GM19099 (cell line): Measurements from ENCODE around the gene TMEM212.

Experiments
- POLR2A ChIP-seq: IDR thresholded peaks from 3 replicates; pipeline ENCODE4 v1.6.1; 2011; ENCODE audit warnings: low read depth; ENCODE audit not compliant: insufficient read length; ENCODE audit errors: extremely low read depth

The TMEM212 gene

DNA sequence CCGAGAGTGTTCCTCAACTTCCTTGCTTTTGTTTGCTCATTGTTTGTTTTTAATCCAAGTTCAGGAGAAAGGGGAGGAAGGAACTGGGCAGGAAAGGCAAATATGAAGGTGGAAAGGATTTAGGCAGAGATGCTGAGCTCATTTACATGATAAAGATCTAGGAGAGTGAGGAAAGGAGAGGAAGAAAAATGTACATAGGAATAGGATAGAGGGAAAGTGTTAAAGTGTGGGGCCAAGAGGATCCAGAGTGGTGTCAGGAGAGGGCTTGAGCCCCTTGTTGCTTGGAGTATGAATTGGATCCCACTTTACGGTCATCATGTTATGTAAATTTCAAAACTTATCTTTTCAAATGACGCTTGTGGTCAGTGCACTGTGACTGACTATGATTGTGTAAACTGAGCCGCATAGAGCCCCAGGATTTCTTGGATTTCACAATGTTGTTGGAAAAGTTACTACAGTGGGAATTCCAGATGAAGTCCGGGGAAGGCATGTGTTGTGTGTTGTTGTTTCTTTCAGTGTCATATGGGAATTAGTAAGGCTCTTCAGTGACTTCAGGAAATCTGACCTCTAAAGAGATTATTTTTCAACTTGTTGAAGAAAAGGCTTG is 17.8 kb upstream of the TMEM212 start:
- no peak for TF ChIP-seq POLR2A

DNA sequence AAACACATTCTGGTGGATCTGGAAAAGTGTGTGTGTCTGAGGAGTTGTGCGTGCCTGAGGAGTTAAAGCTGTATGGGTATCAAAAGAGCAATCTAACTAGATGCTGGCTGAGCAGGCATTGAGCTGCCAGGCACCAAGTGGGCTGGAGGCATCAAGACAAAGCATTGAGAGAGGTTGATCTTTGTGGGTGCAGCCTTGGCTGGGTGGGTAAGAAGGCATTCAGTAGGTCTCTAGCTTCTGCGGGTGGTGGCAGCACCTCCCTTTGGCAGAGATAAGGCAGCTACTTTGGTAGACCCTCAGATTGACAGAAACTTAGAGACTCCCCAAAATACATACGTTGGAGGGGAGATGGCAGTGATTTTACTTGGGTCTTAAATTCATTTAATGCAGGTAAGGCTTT is 15.8 kb upstream of the TMEM212 start:
- TF ChIP-seq POLR2A: no peak

DNA sequence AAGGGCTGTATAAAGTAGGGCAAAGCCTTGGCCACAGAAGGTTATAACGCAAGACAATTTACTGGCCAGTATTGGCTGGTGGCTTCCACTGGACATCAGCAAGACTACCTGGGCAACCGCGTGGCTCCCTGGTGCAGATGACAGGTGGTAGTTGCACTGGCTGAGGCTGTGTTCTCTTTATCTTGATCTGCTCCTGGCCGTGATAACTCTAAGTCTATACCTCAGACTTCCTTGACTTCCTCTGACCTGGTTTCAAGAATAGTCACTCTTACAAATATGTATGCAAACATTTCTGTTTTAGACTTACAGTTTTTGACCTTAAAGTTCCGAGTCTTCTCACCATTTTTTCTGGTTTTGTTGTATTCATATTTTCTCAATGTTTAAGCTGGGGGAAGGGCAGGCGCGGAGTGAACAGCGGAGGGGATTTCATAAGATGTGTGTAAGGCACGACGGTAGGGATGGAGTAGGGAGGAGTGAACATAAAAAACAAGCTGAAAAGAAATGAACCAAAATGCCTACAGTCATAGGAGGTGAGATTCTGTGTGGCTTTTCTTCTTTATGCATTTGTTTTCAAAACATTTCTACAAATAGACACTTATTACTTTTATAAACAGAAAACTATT is 15.2 kb upstream of the TMEM212 start:
- TF ChIP-seq POLR2A: no peak

DNA sequence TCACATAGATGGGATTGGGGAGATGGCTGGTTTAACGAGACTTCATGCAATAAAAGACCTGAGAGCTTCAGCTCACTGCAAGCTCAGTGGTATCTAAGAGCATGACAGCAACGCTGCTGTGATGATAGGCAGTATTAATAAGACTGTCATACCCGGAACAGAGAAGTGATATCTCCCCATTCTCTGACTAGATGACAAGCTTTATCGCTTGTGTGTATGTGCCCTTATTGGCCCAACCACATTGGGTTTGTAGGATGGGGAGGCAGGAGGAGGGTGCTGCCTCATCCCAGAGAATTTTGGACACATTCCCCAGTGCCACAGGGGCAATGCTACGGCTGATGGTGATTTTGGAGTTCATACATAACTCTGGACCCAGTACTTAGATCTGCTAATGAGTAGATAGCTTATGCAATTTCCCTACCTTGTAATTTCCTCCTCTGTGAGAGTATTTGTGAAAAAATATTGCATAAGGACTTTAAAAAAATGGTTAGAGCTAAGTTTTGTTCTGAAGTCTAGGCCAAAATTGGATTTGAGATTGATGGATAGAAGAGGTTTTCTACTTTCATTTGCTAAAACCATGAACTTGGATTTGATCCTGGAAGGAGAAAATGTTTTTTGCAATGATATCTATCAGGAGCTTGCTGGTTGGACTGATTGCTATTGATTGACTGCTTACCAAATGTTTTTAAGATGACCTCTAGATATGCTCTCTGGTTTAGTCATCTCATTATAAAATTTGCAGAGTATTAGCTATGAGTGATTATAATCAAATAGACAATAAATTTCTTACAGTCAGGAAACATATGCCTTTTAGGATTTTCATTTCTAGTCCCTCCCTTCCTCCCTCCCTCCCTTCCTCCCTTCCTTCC is 14.0 kb upstream of the TMEM212 start:
- no peak for TF ChIP-seq POLR2A

DNA sequence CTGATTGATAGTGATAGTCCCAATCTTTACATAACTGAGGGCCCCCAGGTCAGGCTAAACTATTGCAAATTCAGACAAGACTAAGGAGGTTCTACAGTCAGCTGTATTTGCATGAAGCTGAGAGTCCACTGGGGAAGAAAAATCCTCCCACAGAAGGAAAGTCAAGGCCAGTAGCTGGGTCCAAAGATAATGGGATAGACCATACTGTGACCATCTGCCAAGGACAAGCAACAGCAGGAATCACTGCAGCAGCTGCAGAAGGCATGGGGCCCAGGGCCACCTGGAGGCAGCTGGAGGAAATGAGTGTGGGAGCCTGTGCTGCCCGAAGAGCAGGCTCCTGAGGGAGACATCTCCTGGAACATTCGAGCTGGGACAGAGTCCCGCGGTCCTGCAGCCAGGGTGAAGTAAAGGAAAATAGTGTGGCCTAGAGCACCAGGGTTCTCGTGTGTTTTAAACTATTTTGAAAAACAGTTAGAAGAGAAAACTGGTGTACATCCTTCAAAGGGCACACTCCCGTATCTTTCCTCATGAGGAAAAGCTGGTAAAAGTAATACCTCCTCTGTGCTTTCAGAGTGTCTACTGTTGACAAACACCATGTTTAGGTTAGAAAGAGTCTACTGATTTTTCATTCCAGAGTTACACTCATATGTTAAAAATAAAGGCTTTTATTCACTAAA is 13.2 kb upstream of the TMEM212 start:
- TF ChIP-seq POLR2A: no peak

DNA sequence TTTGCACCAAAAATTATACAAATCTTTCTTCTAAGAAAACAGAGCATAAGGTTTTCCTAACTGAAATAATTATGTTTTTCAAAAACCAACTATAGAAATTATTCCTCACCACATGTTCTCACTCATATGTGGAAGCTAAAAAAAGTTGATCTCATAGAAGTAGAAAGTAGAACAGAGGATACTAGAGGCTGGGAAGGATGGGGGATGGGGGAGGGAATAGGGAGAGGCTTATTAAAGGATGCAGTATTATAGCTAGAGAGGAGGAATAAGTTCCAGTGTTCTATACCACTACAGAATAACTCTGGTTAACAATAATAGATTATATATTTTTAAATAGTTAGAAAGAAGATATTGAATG is 12.7 kb upstream of the TMEM212 start:
- no peak for TF ChIP-seq POLR2A

DNA sequence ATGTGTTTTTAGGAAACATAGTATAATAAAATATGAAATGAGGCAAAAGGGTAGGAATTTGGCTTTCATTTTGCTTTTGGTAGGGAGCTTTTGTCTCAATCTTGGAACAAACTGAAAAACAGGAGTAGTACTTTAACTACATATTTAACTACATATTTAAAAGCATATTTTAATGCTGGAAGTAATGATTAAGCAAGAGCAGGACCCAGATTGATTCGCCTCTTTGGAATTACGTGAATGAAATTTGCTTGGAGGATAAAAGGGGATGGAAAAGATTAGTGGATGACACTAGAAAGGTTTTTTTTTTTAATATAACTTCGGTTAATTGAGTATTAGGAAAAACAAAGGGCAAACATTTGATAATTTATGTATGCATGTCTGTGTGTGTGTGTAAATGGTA is 11.2 kb upstream of the TMEM212 start:
- TF ChIP-seq POLR2A: no peak

DNA sequence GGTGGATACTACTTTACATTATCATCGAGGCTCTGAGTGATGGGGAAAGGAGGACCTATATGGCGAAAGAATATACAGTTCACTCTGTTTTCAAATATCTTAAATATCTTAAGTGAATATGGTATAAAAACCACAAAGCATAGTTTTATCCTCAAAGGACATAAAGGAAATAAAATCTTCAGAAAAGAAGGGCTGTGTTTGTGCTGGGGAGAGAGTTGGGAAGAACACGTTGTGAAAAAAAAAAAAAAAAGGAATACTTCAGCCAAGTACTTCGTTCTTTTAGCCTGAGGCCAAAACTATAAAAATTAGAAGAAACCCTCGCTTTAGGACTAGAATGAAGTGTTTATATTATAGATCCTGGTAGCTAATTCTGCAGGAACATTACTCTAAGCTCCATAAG is 10.2 kb upstream of the TMEM212 start:
- TF ChIP-seq POLR2A: no peak

DNA sequence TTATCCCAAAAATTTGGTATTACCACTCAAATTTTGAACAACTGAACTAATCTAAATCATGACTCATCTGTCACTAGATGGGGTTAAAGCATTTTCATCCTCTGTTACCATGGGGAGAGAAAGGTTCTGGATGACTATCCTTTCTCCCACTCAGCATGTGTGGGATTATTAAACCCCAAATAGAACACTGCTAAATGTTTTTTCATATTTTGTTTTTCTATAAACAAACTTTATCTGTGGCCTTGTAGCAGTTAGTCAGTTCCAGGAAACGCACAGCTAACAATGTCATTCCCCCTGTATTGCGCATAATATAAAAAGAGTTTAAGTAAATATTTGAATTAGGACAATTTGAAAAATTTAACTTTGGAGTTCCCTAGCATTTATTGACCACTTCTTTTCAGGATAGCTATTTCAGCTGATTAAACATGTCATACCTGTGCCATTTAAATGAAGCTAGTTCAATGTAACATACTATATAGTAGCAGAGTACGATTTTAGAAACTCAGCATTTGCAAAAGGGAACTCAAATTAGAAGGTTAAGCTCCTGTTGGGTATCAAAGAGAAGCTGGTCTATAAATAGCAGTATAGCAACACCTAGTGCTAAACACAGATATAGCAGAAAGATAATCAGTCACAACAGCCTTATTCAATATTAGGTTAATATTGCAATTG is 9.2 kb upstream of the TMEM212 start:
- TF ChIP-seq POLR2A: no peak

DNA sequence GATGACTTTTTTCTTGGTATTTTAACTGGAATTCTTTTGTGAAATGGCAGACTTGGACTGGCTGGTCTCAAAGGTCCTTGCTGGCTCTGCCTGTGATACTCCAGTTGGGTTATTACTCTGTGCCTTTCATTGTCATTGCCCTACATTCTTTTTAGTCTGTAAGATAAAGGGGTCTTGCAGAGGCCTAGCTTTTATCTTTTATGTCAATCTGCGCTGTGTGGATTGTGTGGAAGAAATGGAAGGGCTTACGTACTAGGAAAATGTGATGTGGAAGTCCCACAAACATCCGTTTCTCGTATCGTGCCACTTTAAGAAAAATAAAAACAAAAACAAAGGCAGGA is 8.7 kb upstream of the TMEM212 start:
- TF ChIP-seq POLR2A: no peak

DNA sequence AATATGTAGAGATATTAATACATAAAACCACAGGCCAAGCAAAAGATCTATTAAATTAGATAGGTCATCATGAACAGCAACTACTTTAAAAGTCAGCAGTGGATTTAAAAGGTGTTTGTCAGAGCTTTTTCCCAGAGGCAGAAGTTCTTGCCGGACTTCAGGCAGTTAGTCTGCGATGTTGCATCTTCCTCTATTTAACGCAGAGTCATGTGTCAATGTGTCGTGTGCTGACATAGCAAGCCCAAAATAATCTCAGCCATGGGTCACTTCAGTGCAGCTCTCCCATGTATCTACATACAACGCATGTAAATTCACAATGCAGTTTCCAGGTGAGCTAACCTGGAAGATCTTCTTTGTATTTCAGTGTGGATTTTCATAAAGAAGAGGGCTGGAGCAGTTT is 8.0 kb upstream of the TMEM212 start:
- no peak for TF ChIP-seq POLR2A

DNA sequence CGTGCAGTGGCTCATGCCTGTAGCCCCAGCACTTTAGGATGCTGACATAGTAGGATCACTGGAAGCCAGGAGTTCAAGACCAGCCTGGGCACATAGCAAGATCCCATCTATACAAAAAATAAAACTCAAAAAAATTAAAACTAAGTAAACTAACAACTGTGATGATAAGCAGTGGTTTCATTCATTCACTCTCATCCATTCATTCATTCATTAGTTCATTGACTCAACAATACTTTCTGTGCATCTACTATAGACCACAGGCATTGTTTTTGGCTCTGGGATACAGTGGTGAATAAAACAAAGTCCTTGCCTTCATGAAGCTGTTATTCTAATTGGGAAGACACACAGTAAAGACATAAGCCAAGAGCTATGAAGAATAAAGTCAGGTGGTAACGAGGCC is 7.5 kb upstream of the TMEM212 start:
- no peak for TF ChIP-seq POLR2A

DNA sequence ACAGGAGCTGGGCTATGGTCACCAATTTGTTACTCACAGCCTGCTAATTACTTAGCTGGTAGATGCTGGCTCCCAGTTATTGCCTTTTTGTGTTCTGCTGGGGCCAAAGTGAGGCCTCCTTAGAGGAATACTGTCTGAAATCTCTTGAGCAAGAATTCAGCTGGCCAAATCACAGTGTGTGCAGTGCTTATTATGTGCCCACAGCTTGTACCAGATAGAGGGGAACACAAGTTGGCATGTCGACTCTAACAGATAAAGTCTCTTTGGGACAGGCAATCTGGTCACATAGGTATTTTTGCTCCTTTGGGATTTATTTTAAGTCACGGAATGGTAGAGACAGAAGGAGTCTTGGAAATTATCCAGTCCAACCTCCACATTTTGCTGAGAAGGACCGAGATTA is 6.3 kb upstream of the TMEM212 start:
- TF ChIP-seq POLR2A: no peak

DNA sequence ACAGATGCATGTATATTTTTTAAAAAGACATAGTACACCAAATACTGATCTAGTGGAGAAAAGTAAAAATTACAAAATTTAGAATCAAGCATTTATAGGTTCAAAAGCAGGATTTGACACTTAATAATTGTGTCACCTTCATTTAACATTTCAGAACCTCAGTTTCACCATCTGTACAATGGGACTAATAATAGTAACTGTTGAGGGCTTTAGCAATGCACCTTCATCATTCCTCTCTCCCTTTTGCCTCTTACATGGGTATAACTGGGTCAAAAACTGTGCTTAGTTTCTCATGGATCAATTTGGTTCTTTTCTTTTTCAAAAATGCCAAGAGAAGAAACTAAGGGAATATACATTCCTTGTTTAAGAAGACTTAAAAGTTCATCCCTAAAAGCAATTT is 5.5 kb upstream of the TMEM212 start:
- TF ChIP-seq POLR2A: no peak

DNA sequence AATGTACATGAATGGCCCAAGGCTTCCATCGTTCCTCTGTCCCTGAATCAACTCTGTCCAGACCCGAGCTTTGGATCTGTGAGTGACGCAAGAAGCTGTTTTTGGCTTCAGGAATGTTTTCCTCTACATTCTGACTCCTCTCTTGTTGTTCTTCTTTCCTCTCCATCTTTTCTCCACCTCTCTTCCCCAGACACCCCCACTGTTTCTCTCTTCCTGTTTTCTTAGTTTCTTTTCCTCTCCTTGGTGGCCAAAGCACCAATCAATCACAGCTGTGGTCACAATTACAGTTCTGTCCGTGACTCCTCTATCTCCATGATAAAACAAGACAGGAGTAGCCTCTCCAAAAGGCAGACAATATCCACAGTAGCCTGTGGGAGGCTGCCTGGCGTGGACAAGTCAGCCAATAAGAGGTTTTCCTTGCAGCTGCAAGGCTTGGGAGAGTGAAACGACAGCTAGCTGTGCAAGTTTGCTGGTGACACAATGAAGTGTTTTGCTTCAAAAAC is 4.9 kb upstream of the TMEM212 start:
- TF ChIP-seq POLR2A: no peak

DNA sequence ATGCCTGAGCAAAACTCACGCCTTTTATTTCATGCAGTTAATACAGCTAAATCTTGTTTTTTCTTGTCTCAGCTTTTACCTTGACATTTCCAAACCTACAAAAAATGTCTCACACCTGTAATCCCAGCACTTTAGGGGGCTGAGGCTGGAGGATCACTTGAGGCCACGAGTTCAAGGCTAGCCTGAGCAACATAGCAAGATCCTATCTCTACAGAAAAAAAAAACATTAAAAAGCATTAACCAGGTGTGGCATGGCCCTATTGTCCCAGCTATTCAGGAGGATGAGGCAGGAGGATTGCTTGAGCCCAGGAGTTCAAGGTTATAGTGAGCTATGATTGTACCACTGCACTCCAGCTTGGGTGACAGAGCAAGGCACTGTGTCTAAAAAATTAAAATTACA is 3.9 kb upstream of the TMEM212 start:
- TF ChIP-seq POLR2A: no peak

DNA sequence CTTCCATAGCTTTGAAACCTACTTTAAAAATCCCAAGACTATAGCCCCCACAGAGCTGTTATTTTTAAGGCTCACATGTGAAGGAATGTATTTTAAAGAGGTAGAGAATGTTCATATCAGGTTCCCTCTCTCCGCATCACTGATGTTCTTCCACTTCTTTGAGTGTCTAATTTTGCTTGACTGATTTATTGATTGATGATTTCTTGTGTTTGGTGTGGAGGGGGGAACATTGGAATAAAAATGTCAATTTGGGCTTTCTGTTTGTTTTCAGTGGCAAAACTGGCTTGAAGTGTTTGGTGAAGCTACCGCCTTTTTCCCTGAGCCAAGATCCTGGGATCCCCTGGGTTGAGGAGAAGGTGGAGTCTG is 2.7 kb upstream of the TMEM212 start:
- TF ChIP-seq POLR2A: no peak
